NCI-H774 (cell line): ENCODE results near the gene SPG7.

Experiments used
- DNase-seq: peaks from one replicate; lab custom pipeline; 2025; lab: John Stamatoyannopoulos, UW

The SPG7 gene

DNA sequence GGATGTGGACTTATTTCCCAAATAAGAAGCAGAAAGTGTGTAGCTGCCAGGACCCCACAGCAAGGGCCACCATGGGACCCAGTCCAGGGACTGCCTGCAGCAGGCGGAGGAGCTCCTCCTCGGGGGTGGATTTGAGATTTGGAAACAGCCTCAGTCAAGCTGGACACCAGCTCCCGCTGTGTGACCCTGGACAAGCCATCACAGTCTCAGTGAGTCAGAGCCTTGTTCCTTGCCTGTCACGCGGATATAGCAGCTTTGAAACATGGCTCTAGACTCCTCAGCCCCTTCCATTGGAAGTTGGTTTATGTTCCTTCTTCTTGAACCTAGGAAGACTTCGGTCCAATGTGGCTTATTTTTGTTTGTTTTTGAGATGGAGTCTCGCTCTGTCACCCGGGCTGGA lies 92.8 kb downstream of the SPG7 start:
- DNase-seq = no peak

DNA sequence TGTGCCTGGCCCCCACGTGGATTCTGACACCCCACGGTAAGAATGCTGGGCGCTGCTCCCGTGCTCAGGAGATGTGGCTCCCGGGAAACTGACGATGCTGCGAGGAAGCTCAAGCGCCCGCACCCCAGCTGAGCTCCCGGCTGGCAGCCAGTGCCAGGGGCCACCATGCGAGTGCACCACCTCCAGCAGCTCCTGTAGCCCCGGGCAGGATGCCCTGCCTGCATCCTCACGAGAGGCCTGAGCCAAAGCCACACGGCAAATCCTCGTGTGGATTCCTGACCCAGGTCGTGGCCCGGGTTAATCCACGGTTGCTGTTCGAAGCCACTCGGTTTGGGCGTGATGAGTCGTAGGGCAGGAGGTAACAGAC lies 93.7 kb downstream of the SPG7 start:
- DNase-seq = no peak

DNA sequence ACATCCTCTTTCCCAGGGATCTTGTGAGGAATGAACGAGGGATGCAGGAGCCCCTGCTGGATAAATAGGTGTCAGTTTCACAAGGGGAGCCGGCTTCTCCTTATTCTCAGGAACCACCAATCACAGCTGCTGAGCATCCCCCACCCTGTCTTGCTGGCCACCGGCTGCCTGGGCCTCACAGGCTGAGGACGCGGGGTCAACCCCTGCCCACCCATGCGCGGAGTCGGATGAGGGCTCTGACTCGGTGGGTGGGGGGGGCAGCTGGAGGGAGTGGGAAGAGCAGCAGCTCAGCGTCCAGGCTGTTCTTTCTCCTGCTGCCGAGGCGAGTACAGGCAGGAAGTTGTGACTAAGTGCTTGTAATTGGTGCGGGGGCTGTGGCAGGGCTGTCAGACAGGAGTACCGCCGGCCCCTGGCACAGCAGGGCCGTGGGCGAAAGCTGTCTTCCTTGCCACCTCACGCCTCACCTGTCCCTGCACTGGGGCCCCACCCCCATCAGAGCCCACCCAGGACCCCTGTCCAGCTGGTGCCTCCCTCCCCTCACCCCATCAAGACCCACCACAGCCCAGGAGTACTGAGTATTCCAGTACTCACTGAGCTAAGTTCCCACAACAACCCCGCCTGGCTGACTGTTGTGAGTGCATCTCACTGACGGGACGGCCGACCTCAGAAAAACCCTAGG lies 94.2 kb downstream of the SPG7 start:
- DNase-seq = no peak

DNA sequence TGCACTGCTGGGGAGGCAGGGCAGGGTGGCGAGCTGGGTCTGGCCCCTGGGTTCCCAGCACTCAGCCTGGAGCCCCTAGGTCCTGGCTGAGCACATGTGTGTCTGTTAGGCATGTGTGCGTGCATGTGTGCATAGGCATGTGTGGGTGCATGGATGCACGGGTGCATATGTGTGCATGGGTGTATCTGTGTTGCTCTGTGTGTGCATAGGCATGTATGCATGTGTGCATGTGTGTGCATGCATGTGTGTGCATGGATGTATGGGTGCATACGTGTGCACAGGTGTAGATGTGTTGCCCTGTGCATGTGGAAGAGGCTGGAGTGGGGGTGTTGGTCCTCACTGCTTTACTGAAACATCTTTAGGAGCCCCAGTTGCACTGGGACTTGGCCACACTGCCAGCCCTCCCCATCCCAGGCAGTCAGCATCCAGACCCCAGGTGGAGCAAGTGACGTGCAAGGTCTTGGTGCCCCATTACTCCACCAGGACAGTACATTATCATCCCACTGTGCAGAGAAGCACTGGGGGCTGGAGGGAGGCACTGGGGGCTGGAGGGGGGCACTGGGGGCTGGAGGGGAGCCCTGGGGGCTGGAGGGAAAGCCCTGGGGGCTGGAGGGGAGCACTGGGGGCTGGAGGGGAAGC lies 94.9 kb downstream of the SPG7 start:
- no peak for DNase-seq

DNA sequence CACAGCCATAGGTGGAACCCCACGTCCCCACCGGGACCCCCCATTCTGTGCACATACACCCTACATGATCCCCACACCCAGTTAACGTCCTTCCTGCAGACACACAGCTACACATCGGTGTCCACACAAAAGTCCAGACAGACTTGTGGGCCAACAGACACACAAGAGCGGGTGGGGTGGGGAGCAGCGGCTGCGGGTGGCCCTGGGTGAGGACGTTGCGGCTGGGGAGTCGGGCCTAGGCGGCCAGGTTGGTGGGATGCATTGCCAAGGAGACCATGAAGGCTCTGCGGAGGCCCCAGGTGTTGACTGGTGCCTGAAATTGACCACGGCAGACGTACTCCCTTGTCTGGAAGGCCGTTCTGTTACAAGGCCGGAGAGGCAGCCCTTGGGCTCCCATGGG lies 96.6 kb downstream of the SPG7 start:
- DNase-seq = no peak

DNA sequence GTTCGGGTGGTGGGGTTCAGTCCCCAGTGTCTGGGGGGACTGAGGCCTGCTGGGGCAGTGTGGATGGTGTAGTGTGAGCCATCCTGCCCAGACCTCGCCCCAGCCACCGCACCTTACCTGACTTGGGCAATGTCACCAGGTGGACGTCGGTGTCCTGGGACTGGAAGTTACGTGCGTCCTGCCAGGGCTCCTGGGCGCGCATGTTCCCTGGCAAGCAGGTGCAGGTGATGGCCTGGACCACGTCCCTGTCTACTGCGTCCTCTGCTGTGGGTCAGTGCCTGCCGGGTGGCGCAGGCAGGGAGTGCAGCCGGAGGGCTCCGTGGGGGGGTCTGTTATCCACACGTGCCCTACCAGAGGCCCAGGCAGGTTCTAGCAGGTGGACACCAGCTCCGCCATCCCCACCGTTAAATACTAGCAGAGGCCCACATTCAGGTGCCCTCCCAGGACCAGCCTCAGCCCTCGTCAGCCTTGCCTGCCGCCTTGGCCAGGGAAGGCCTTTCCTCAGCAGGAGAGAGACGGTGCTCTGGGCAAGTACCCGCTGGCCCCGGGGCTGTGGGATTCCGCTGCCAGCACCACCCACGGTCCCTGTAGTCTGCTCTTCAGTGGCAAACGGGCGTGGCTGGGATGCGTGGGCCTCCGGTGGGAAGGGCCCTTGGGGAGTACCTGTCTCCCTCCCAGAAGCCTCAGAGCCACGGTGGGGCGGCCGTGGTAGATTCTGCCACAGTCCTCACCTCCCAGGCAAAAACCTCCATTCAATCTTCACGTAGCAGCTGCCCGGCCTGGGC lies 97.2 kb downstream of the SPG7 start:
- DNase-seq = no peak

DNA sequence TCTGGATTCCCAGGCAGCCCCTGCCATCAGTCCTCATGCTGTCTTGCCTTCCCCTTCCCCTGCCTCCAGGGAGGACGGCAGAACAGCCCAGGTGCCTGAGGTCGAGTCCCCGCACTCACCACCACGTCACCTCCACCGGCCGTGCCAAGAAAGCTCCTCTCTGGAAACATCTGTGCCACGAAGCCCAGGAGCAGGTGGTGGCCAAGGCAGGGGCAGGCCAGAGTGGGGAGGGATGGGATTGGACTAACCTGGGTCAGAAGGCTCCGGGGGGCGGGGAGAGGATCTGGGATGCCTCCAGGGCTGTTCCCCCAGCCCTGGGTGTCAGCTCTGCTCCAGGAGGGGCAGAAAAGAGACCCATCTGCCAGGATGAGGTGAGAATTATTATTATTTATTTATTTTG lies 97.8 kb downstream of the SPG7 start:
- no peak for DNase-seq
